SK-N-MC (cell line): ENCODE results near the gene ABLIM2.

ENCODE experiments used
- EZH2 ChIP-seq: fragments of 200-600 bp; sonication (generic); IDR thresholded peaks from one replicate; pipeline ENCODE4 v1.6.1; 2017; ENCODE audit warnings: antibody characterized with exemption
- FOXP2 ChIP-seq: optimal IDR thresholded peaks from 2 replicates; pipeline ENCODE3; 2011; ENCODE audit warnings: mild to moderate bottlenecking, moderate library complexity; ENCODE audit not compliant: insufficient read depth; ENCODE audit errors: extremely low read length, control extremely low read depth
- POLR2AphosphoS5 ChIP-seq: IDR thresholded peaks from 2 replicates; pipeline ENCODE4 v1.6.1; 2012; ENCODE audit warnings: mild to moderate bottlenecking, low read depth, low read length, borderline replicate concordance

- TF ChIP-seq EZH2: no peak
- TF ChIP-seq POLR2AphosphoS5: no peak
- no peak for TF ChIP-seq FOXP2
Observed at GRCh38 chr4:8025668-8026067, 132.9 kb downstream of the ABLIM2 start.
